GM21360 (cell line): Measurements from ENCODE around the gene NDUFV2.

Experiments
- ATAC-seq: cut with Tn5 transposase; IDR thresholded peaks from one replicate; pipeline ENCODE4 v1.9.1; 2021; ENCODE audit warnings: mild to moderate bottlenecking, moderate library complexity; ENCODE audit not compliant: unreplicated experiment

The NDUFV2 gene

DNA sequence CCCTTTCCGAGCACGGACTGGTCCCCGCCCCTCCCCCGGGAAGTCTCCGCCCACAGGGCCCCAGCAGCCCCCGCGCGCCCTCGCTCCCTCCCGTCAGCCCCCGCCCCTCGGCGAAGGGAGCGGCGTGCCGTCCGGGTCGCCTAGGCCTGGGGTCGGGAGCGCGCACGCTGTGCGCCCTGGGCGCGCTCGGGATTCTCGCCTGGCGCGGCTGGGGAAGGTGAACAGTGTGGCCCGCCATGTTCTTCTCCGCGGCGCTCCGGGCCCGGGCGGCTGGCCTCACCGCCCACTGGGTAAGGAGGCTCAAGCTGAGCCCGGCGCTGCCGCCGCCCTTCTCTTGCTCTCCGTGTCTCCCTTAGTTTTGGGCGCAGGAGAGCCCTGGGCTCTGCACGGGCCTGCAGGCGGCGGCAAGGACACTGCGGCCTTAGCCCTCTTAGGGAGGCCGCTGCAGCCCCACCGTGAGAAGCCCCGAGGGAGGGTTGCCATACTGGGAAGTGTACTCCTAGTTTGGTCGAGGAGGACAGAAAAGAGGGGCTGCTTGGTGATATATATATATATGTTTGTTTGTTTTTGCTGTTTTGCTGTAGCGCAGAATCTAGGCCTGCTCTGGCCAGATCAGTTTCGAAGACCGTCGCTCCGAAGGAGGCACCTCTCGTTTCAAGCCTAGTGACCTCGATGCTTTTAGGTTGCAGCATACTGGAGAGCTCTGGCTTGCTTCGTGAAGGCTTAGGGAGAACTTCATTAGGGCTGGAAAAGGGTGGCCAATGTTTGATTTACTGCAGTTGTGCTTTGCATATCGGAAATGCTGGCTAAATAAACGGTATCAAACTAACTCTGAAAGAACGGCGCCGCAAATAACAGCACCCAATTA is at the start of gene NDUFV2:
NDUFV2 (plus strand) TSS at position 192 of the 868 bp plus-strand sequence; CDS start at position 237, 45 bp downstream.
- peak; percentile 92 for ATAC-seq

- ATAC-seq: no peak
Observed at GRCh38 chr18:9053814-9054213, 48.7 kb upstream of the NDUFV2 start.

- no peak for ATAC-seq
Observed at GRCh38 chr18:9055185-9055584, 47.3 kb upstream of the NDUFV2 start.

DNA sequence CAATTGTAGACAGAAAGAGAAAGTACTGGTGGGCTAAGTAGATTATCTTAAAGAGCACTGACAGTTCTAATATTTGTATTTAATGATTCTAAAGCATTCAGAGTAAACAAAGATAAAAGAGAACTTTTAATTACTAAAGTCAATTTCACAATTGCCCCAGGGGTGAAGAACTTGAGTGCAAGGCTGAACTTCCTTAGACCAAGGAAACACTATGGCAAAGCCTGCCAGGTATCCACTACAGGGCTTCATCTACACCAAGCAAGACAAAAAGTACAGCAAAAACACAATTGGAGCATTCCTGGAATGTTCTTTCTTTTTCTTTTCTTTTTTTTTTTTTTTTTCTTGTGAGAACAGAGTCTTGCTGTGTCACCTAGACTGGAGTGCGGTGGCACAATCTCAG is 46.9 kb upstream of the NDUFV2 start:
- no peak for ATAC-seq

DNA sequence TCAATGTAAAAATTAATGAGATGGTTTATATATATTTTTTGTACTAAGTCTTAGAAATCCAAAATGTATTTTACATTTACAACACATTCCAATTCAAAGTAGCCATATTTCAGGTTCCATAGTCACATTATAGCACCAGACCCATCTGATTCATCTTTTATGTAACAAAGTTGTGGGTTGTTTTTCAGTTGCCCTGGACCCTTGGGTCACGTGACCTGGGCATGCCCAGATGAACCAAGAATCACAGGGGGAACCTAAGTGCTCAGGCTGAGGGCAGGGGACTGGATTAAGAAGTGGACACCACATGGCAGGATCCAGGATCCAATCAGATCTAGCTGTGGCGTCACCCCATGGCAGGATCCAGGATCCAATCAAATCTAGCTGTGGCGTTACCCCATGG is 44.9 kb upstream of the NDUFV2 start:
- ATAC-seq: no peak

- ATAC-seq: no peak
Observed at GRCh38 chr18:9058406-9058805, 44.1 kb upstream of the NDUFV2 start.

- no peak for ATAC-seq
Observed at GRCh38 chr18:9062418-9062751, 40.1 kb upstream of the NDUFV2 start.

GRCh38 chr18:9065864-9066263 is 36.6 kb upstream of the NDUFV2 start:
- ATAC-seq: no peak

DNA sequence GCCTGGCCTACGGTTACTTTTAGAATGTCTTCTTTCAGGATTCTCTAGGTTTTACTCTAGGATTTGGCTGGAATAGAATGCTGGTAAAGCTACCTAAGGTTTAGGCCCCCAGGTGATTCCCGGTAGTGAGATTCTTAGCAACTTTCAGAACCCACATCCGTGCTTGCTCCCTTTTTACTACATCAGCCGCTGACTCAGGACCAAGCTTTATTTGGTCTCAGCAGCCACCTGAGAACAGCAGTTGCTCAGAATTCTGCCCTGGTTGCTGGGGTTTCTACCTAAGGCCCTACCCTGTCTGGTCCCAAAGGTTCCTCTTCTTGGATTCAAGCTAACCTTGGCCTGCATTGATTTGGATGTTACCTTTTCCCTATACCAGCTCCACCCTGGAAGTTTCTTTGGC is 36.1 kb upstream of the NDUFV2 start:
- ATAC-seq: peak; percentile 28

DNA sequence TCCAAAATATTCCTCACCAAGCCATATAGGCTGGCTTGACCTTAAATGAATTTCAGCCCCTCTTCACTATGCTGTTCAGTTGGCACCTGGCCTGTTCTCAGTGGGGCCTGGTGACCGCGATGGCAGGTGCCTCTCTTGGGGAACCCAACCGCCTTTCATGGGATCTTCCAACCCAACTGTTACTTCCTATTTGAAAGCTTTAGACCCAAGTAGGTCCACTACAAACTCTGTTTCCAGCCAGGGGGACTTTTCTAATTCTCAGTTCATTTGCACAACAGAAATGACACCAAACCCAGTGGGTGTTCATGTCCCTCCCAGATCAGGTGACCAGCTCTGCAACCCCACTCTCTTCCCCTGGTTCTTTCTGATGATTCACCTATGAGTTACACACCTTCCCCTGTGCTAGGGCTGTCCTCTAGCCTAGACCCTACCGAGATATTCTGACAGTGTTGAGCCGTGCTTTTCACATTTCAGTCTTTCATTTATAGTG is 35.6 kb upstream of the NDUFV2 start:
- ATAC-seq: peak; percentile 57

GRCh38 chr18:9067823-9068222 is 34.7 kb upstream of the NDUFV2 start:
- ATAC-seq: no peak

DNA sequence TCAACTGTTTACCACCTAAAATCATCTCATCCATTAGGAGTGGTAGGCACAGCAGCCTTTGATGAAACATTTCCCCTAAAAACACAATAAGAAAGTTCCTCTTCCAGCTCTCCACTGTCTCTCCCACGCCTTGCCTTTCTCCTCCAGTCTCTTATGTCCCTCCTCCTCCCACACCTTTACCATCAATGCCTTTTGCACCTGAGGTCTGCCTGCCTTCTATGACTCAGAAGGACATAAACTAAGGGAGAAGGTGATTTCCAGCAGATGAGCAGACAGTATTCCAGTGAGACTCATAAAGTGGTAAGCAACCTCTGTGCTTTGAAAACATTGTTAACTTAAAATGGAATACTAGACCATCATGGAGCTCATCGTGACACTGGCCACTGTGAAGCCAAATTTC is 34.2 kb upstream of the NDUFV2 start:
- no peak for ATAC-seq

- ATAC-seq: no peak
Observed at GRCh38 chr18:9069601-9070000, 32.9 kb upstream of the NDUFV2 start.

GRCh38 chr18:9070212-9070611 is 32.3 kb upstream of the NDUFV2 start:
- ATAC-seq: no peak

- ATAC-seq: no peak
Observed at GRCh38 chr18:9079818-9080528, 22.5 kb upstream of the NDUFV2 start.

DNA sequence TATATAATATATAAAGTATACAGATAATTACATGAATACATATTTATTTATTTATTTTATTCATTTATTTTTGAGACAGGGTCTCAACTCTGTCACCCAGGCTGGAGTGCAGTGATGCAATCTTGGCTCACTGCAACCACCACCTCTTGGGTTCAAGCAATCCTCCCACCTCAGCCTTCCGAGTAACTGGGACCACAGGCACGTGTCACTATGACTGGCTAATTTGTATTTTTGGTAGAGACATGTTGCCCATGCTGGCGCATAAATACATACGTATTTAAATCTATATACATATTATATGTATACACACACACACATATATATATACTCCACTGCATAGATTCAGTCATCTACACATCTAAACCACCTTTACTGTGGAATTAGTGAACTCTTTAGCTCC is 20.6 kb upstream of the NDUFV2 start:
- no peak for ATAC-seq

DNA sequence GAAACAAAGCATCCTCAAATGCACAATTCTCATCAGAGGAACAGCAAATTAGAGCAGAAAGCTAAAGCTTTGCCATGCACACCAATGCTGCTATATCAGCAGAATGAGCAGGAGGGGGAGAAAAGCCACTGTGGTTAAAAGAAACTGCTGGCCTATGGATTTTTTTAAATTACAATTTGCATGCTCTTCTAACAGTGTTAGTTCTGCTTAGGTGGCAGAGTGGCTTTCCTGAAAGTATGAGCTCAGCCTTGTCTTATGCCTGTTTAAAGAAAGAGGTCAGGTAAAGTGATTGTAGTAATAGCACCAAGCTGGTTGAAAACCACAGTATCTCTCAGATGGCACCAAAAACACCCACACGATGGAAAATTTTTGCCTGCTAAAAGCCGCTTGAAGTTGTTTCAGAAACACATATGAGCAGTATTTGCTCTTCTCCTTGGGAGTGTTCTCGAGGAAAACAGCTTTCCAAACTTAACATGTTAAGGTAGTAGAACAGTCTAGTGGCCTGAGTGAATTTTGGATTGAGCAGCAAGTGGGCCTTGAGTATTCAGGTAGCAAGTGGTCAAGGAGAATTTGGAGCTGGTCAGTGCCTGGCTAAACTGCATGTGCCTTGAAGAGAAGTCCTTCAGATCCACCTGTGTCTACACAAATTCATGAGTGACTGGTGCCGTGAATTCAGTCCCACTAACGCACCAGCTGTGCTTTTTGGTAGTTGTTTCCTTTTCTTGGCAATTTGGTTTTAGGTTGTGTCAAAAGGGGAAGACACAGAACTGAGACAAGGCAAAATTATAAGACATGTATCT is 19.6 kb upstream of the NDUFV2 start:
- peak; percentile 87 for ATAC-seq

- no peak for ATAC-seq
Observed at GRCh38 chr18:9086015-9086414, 16.5 kb upstream of the NDUFV2 start.

DNA sequence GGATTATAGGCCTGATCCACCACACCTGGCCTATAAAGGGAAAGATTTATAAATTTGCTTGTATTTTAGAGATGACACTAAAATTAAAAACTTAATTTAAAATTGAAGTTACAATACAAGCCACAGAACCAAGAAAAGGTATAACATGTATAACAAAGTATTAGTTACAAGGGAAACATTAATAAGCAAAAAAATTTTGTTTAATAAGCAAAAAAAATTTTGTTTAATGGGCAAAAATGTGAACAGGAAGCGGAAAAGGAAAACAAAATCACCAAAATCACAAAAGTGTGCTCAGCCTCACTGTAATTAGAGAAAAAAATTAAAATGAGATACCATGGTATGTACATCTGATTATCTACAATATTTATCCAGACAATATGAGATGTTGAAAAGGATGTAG is 15.9 kb upstream of the NDUFV2 start:
- ATAC-seq: no peak

DNA sequence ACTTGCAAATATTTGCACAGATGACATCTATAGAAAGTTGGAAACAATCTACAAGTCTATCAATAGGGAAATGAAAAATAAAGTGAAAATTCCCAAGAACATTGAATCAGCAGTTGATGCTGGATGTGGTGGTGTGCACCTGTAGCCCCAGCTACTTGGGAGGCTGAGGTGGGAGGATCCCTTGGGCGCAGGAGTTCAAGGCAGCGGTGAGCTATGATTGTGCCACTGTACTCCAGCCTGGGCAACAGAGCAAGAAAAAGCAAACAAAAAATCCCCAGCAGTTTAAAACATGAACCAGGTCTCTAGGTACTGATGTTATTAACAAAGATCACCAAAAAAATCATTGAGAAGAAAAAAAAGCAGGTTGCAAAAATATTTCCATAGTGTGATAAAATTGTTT is 15.4 kb upstream of the NDUFV2 start:
- ATAC-seq: no peak

DNA sequence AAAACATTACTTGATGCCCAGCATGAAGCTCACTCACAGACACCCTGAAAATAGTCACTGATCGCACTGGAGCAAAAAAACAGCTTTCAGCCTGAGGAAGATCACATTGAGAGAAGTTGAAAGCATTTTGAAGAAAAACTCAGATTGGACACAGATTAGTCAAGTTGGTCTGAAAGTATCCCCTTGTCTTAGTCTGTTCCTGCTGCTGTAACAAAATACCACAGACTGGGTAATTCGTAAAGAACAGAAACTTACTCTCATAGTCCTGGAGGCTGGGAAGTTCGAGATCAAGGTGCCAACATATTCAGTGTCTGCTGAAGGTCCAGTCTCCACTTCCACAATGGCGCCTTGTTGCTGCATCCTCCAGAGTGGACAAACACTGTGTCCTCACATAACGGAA is 14.2 kb upstream of the NDUFV2 start:
- ATAC-seq: no peak
